Ovary (tissue), 9 donors: ENCODE results near the gene MROH7. TPM values are rescaled to one million over a fixed set of nuclear protein-coding genes. Genes with fewer than 3 reads are reported as not detected.

Experiments used
- DNase-seq, 5 donors: peaks; one replicate each; pipeline ENCODE4 v3.0.0-alpha.2; 2019 to 2020
- H3K27ac ChIP-seq, 2 donors: fragments of 200-600 bp; one replicate each; pipeline versions ENCODE4 v1.5.1 to v1.8.0; 2019 to 2022
- H3K27me3 ChIP-seq: fragments of 200-600 bp; one replicate; pipeline ENCODE4 v1.8.0; 2022
- H3K36me3 ChIP-seq: fragments of 200-600 bp; sonication (generic); one replicate; pipeline ENCODE4 v1.5.1; 2019
- H3K4me1 ChIP-seq: one replicate; pipeline ENCODE4 v1.8.1; 2013; ENCODE audit warnings: mild to moderate bottlenecking, moderate library complexity; ENCODE audit not compliant: insufficient read depth
- H3K4me3 ChIP-seq: fragments of 200-600 bp; sonication (generic); one replicate; pipeline ENCODE4 v1.5.1; 2017
- H3K9me3 ChIP-seq, 2 donors: fragments of 200-600 bp in 1 of 2; sonication (generic) in 1 of 2; one replicate each; pipeline versions ENCODE4 v1.5.1 to v1.8.1; 2013 to 2019; ENCODE audit warnings: mild to moderate bottlenecking in 1 of 2, moderate library complexity in 1 of 2
- CTCF ChIP-seq, 3 donors: fragments of 450-650 bp in 2 of 3; fragments of 200-600 bp in 1 of 3; IDR thresholded peaks; one replicate each; pipeline versions ENCODE4 v1.5.1 to v1.8.0; 2016 to 2022; ENCODE audit warnings: antibody characterized with exemption in 3 of 3, mild to moderate bottlenecking in 1 of 3
- EP300 ChIP-seq: sonication (generic); formaldehyde crosslinking; IDR thresholded peaks from one replicate; pipeline ENCODE4 v1.6.1; 2017; ENCODE audit warnings: antibody characterized with exemption
- POLR2A ChIP-seq: fragments of 450-650 bp; IDR thresholded peaks from one replicate; pipeline ENCODE4 v1.6.1; 2017; ENCODE audit warnings: antibody characterized with exemption, mild to moderate bottlenecking, moderate library complexity
- WGBS, 3 donors: extraction: QIAGEN DNeasy Blood & Tissue Kit in 1 of 3; methylation state at CpG; one replicate each; pipeline versions ENCODE4 v1.1.5 to v1.1.7; 2013 to 2017; 5-methylcytosine and 5-hydroxymethylcytosine counted together
- intact Hi-C, 4 donors: fragments of 100-400 bp; cut with DNase I; formaldehyde crosslinking; loops; one replicate each; pipeline versions ENCODE4 v1.11.0 to v1.15.1; 2022 to 2023
- polyA plus RNA-seq, 2 donors: library from polyadenylated mRNA; stranded (reverse); fragments of 200-250 nt in 1 of 2; fragments of 350-450 nt in 1 of 2; fragmentation: Illumina TruSeq in 1 of 2; extraction: RNeasy Lipid Tissue Mini Kit (QIAGEN cat#74804) in 1 of 2; gene quantifications; one replicate each; pipeline ENCODE4 v1.2.3, GENCODE V29; 2013 to 2014
- total RNA-seq, 7 donors: library from RNA; depleted of rRNA in 2 of 7; stranded (reverse); fragments of >200 nt in 2 of 7; fragmentation: NEBNext Ultra II Directional in 3 of 7; extraction: Animal tissue kit (Norgen Biotek cat#: 25700) in 3 of 7; gene quantifications; one replicate each; pipeline versions ENCODE4 v1.1.0 to v1.2.4, GENCODE V29; 2016 to 2023
- donor health status: DM: no; HTN: no; CAD: no; lungs with moderate emphysema.
- donor health status: DM: no; HTN: no; CAD: no.
- donor health status: Bipolar disorder and iron deficiency.
- donor health status: DM: yes; HTN: yes; CAD: no.
- donor health status: DM: no; HTN: no; CAD: no.
- donor health status: DM: yes; HTN: yes; CAD: no.

Gene MROH7
- total and polyA plus RNA-seq, 9 donors, result 3.1 to 20.9 (median 9.3) TPM

DNA sequence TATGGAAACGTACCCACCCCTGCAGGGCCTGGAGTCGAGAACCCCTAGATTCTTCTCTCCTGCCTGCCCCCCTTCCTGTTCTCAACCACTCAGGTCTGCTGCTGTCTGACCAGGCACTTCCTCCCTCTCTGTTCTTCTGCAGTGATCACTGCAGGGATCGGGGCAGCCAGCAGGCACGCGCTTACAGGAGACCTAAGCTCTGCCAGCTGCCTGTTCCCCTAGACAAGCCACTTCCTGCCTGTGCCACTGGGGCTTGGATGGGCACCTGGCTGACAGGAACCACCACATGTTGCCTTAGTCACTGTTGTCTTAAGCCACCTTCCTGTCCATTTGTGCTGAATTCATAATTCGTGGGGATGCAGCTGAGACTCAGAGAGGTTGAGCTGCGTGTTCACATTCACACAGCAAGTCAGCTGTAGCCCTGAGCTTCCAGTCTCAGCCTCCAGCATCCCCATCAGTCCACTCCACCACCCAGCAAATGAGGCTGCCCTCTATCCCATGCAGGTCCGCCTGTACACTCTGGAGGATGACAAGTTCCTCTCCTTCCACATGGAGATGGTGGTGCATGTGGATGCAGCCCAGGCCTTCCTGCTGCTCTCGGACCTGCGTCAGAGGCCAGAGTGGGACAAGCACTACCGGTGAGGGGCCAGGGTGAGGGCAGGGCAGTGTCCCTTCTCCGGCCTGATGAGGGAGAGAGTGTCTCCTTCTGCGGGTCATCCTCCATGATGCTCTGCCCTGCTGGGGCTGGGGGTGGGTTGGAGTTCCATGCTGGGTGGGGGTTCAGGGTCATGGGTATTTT, 36.8 kb upstream of the MROH7 start:
- Histone ChIP-seq H3K36me3 (no peaks in the 10 kb centered on the region), H3K27ac (no peak overlapping the region), H3K9me3 (no peaks in the 10 kb centered on the region), H3K4me1 (no peaks in the 10 kb centered on the region), H3K4me3 (no peak overlapping the region), H3K27me3 (no peaks in the 10 kb centered on the region)
- peak in 1 of 5 donors; percentile 7 for DNase-seq
- intact Hi-C loops, result no loop called here
- 90 to 91% (median 90%) methylated on average over 12 to 13 of the region's 13 CpGs for WGBS, 3 donors
- no peak for TF ChIP-seq POLR2A
- TF ChIP-seq EP300, result no peak
- TF ChIP-seq CTCF (IDR thresholded peaks at IDR 0.05), result no peak

DNA sequence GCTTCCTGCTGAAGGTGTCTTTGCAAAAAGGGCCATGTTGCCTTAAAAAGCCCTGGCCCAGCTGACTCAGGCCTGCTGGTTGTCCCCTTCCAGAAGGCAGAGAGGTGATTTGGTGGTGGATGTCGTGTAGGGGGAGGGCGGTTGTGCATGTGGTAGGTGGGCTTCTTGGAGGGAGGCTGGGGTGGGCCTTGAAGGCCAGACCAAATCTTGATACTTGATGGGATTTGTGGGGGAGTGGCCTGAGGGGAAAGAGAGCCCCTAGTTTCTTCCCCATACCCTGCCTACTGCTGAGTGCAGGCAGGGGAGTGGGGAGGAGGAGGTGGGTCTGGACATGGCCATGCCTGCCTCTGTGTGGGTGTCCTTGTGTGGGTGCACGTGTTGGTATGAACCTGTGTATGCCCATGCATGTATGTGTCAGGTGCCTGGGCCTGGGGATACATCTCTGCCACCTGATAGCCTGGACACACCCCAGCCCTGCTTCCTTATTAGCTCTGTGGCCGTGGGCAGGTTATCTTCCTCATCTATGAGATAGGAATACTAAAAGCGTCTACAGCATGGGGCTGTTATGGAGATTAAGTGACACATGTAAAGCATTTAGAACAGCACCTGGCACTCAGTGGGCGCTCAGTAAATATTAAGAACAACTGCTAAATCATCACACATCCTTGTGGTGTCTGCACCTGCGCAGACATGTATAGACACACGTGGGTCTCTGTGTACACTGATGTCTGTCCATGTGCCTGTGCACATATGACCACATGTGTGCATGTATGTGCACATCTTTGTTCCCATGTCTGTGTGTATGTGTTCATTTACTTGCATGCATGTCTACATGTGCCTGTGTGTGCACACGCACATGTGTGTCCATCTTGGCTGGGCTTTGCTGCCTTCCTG, 35.2 kb upstream of the MROH7 start:
- H3K27ac ChIP-seq, result no peak overlapping the region
- WGBS, 3 donors, result 87 to 91% (median 88%) methylated on average over 9 of the region's 9 CpGs
- no peaks in the 10 kb centered on the region for H3K36me3 ChIP-seq
- DNase-seq, result no peak
- H3K9me3 ChIP-seq, result no peaks in the 10 kb centered on the region
- H3K4me3 ChIP-seq, result no peak overlapping the region
- TF ChIP-seq POLR2A (no peak), CTCF (IDR thresholded peaks at IDR 0.05) (no peak), EP300 (no peak)
- H3K27me3 ChIP-seq, result no peaks in the 10 kb centered on the region
- intact Hi-C loops, result no loop called here
- no peaks in the 10 kb centered on the region for H3K4me1 ChIP-seq

DNA sequence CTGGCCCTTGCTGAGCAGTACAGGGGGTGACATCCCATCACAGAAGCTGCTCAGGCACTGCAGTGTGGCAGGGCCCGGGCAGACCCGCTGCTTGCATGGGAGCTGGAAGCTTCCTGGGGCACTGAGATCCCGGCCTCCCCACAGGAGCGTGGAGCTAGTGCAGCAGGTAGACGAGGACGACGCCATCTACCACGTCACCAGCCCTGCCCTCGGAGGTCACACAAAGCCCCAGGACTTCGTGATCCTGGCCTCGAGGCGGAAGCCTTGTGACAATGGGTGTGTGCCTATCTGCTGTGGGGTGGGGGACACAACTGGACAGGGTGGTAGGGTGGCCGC, 34.6 kb upstream of the MROH7 start:
- Histone ChIP-seq H3K36me3 (no peaks in the 10 kb centered on the region), H3K27me3 (no peaks in the 10 kb centered on the region), H3K9me3 (no peaks in the 10 kb centered on the region), H3K27ac (no peak overlapping the region), H3K4me1 (no peaks in the 10 kb centered on the region), H3K4me3 (no peak overlapping the region)
- intact Hi-C loops, result no loop called here
- 92 to 96% (median 93%) methylated on average over 13 of the region's 13 CpGs for whole genome bisulfite sequencing, 3 donors
- no peak for TF ChIP-seq CTCF (IDR thresholded peaks at IDR 0.05)
- no peak for TF ChIP-seq EP300
- TF ChIP-seq POLR2A, result no peak
- DNase-seq, result no peak

- Histone ChIP-seq H3K36me3 (no peaks in the 10 kb centered on the region), H3K27me3 (no peaks in the 10 kb centered on the region), H3K4me3 (no peak overlapping the region), H3K9me3 (no peaks in the 10 kb centered on the region), H3K4me1 (no peaks in the 10 kb centered on the region), H3K27ac (no peak overlapping the region)
- intact Hi-C loops, result no loop called here
- DNase-seq, result peak in 1 of 5 donors; percentile 3
- 84 to 86% (median 86%) methylated on average over 19 of the region's 19 CpGs for WGBS, 3 donors
- TF ChIP-seq EP300, result no peak
- TF ChIP-seq CTCF (IDR thresholded peaks at IDR 0.05), result no peak
- TF ChIP-seq POLR2A, result no peak
Observed at GRCh38 chr1:54607821-54608565, 33.6 kb upstream of the MROH7 start.
